Loucy (cell line): ENCODE measurements around the gene PHKA1.

Experiments used
- H2AFZ ChIP-seq: fragments of 200-600 bp; sonication (generic); 2 replicates; pipeline ENCODE4 v1.6.0; 2016; ENCODE audit warnings: antibody characterized with exemption, mild to moderate bottlenecking, low read length, moderate library complexity
- H3F3A ChIP-seq: fragments of 200-600 bp; 2 replicates; pipeline ENCODE4 v1.6.0; 2016; ENCODE audit warnings: antibody characterized with exemption, low read depth, mild to moderate bottlenecking
- H3K27me3 ChIP-seq: fragments of 200-600 bp; sonication (generic); 2 replicates; pipeline ENCODE4 v1.6.1; 2014; ENCODE audit warnings: low read length, mild to moderate bottlenecking; ENCODE audit not compliant: insufficient read depth, poor library complexity, severe bottlenecking
- H3K36me3 ChIP-seq: fragments of 200-600 bp; sonication (generic); 2 replicates; pipeline ENCODE4 v1.6.1; 2016; ENCODE audit warnings: low read length; ENCODE audit not compliant: insufficient read depth
- H3K4me1 ChIP-seq: fragments of 200-600 bp; sonication (generic); 2 replicates; pipeline ENCODE4 v1.5.1; 2014; ENCODE audit warnings: low read length, mild to moderate bottlenecking; ENCODE audit not compliant: insufficient read depth, poor library complexity, severe bottlenecking
- H3K4me2 ChIP-seq: fragments of 200-600 bp; sonication (generic); 2 replicates; pipeline ENCODE4 v1.6.0; 2014; ENCODE audit warnings: antibody characterized with exemption, low read length, low read depth, mild to moderate bottlenecking; ENCODE audit not compliant: poor library complexity, severe bottlenecking
- H3K4me3 ChIP-seq: fragments of 200-600 bp; sonication (generic); 2 replicates; pipeline ENCODE4 v1.5.1; 2014; ENCODE audit warnings: low read length, mild to moderate bottlenecking, mixed read lengths; ENCODE audit not compliant: poor library complexity, severe bottlenecking
- H3K79me2 ChIP-seq: fragments of 200-600 bp; sonication (generic); 2 replicates; pipeline ENCODE4 v1.6.1; 2014; ENCODE audit warnings: low read length; ENCODE audit not compliant: insufficient read depth
- H3K9ac ChIP-seq: fragments of 200-600 bp; sonication (generic); 2 replicates; pipeline ENCODE4 v1.6.0; 2014; ENCODE audit warnings: mild to moderate bottlenecking, low read depth, low read length, moderate library complexity; ENCODE audit not compliant: poor library complexity, severe bottlenecking
- H3K9me2 ChIP-seq: fragments of 200-600 bp; sonication (generic); replicated peaks from 2 replicates; pipeline ENCODE4 v1.6.1; 2016; ENCODE audit warnings: low read depth, low read length, mixed read lengths
- H3K9me3 ChIP-seq: fragments of 200-600 bp; sonication (generic); 2 replicates; pipeline ENCODE4 v1.6.1; 2014; ENCODE audit warnings: mild to moderate bottlenecking, antibody characterized with exemption, low read length, low read depth; ENCODE audit not compliant: insufficient read depth
- H4K20me1 ChIP-seq: fragments of 200-600 bp; sonication (generic); 2 replicates; pipeline ENCODE4 v1.6.0; 2014; ENCODE audit warnings: antibody characterized with exemption, low read length, mild to moderate bottlenecking; ENCODE audit not compliant: insufficient read depth, poor library complexity, severe bottlenecking
- EZH2phosphoT487 ChIP-seq: fragments of 200-600 bp; IDR thresholded peaks from 2 replicates; pipeline ENCODE4 v1.6.1; 2018; ENCODE audit warnings: antibody characterized with exemption, mild to moderate bottlenecking, moderate library complexity, borderline replicate concordance
- TF ChIP-seq, protein P1 (sequence below): fragments of 200-600 bp; sonication (generic); conservative IDR thresholded peaks from 2 replicates; pipeline ENCODE4 v1.5.1; 2014; ENCODE audit warnings: mild to moderate bottlenecking, antibody characterized with exemption, low read length

Gene PHKA1

GRCh38 chrX:72659723-72660122, 54.4 kb downstream of the PHKA1 start:
- Histone ChIP-seq H3K4me1 (no peaks in the 10 kb centered on the region), H3K9me3 (no peaks in the 10 kb centered on the region), H3K79me2 (no peaks in the 10 kb centered on the region), H3K9me2 (no peaks in the 10 kb centered on the region), H3K9ac (no peak overlapping the region), H3F3A (no peaks in the 10 kb centered on the region), H3K36me3 (no peaks in the 10 kb centered on the region), H2AFZ (no peak overlapping the region), H4K20me1 (no peaks in the 10 kb centered on the region), H3K27me3 (no peaks in the 10 kb centered on the region), H3K4me2 (no peak overlapping the region), H3K4me3 (no peak overlapping the region)
- TF ChIP-seq, protein P1, sequence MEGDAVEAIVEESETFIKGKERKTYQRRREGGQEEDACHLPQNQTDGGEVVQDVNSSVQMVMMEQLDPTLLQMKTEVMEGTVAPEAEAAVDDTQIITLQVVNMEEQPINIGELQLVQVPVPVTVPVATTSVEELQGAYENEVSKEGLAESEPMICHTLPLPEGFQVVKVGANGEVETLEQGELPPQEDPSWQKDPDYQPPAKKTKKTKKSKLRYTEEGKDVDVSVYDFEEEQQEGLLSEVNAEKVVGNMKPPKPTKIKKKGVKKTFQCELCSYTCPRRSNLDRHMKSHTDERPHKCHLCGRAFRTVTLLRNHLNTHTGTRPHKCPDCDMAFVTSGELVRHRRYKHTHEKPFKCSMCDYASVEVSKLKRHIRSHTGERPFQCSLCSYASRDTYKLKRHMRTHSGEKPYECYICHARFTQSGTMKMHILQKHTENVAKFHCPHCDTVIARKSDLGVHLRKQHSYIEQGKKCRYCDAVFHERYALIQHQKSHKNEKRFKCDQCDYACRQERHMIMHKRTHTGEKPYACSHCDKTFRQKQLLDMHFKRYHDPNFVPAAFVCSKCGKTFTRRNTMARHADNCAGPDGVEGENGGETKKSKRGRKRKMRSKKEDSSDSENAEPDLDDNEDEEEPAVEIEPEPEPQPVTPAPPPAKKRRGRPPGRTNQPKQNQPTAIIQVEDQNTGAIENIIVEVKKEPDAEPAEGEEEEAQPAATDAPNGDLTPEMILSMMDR, result no peak
- no peak for TF ChIP-seq EZH2phosphoT487

DNA sequence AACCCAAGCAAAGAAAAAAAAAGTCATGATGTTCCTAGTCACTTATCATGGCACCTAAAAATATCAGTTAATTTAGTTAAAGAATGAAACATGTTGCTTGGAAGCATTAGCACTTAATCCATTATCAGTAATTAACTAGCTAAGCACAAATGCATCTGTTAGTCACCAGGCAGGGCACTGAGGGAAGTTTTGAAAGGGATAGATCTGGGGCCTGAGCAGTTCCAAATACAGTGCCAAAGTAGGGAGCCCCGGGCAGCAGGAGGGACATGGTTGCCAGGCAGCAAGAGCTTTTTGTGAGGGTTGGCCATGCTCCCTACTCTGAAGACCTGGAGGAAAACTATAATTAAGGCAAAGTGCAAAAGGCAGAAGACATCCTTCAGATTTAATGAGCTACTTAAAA, 62.0 kb downstream of the PHKA1 start:
- Histone ChIP-seq H4K20me1 (no peaks in the 10 kb centered on the region), H3K9me2 (no peaks in the 10 kb centered on the region), H3K9ac (no peak overlapping the region), H2AFZ (no peak overlapping the region), H3K4me1 (no peaks in the 10 kb centered on the region), H3K36me3 (no peaks in the 10 kb centered on the region), H3K4me3 (no peak overlapping the region), H3K79me2 (no peaks in the 10 kb centered on the region), H3K9me3 (no peaks in the 10 kb centered on the region), H3K4me2 (no peak overlapping the region), H3F3A (no peaks in the 10 kb centered on the region), H3K27me3 (no peaks in the 10 kb centered on the region)
- TF ChIP-seq, protein P1, result no peak
- TF ChIP-seq EZH2phosphoT487, result no peak

- H3K36me3 ChIP-seq, result no peaks in the 10 kb centered on the region
- H3K4me1 ChIP-seq, result no peaks in the 10 kb centered on the region
- H3F3A ChIP-seq, result no peaks in the 10 kb centered on the region
- no peaks in the 10 kb centered on the region for H3K9me2 ChIP-seq
- H3K27me3 ChIP-seq, result no peaks in the 10 kb centered on the region
- no peak for TF ChIP-seq EZH2phosphoT487
- TF ChIP-seq, protein P1, result no peak
- H4K20me1 ChIP-seq, result no peaks in the 10 kb centered on the region
- H3K4me2 ChIP-seq, result no peak overlapping the region
- no peak overlapping the region for H3K9ac ChIP-seq
- H2AFZ ChIP-seq, result no peak overlapping the region
- no peak overlapping the region for H3K4me3 ChIP-seq
- H3K79me2 ChIP-seq, result no peaks in the 10 kb centered on the region
- H3K9me3 ChIP-seq, result no peaks in the 10 kb centered on the region
These were observed 69.2 kb downstream of the PHKA1 start for GRCh38 chrX:72644946-72645345.
